ENCODE results near the gene PCDHA9.

GRCh38 chr5:140828362-140828737, 19.8 kb upstream of the PCDHA9 start:
- TF ChIP-seq EZH2 (IDR thresholded peaks at IDR 0.05) (no peak), POLR2AphosphoS5 (IDR thresholded peaks at IDR 0.05; ENCODE audit: borderline replicate concordance, low read depth, low read length) (no peak), FOXP2 (optimal IDR thresholded peaks at IDR 0.05; ENCODE audit: control extremely low read depth, extremely low read length, insufficient read depth) (no peak)

All from SK-N-MC (cell line).